ENCODE results near the gene PTGDR2. TPM values are rescaled to one million over a fixed set of nuclear protein-coding genes. Genes with fewer than 3 reads are reported as not detected.

Gene PTGDR2
- total and polyA plus RNA-seq, 9 donors, result 0.07 to 0.46 (median 0.15) TPM; not detected in 2

- intact Hi-C loops (cut with DNase I), result no loop called here
Measured at GRCh38 chr11:60857378-60858232, 1.9 kb upstream of the PTGDR2 start.

DNA sequence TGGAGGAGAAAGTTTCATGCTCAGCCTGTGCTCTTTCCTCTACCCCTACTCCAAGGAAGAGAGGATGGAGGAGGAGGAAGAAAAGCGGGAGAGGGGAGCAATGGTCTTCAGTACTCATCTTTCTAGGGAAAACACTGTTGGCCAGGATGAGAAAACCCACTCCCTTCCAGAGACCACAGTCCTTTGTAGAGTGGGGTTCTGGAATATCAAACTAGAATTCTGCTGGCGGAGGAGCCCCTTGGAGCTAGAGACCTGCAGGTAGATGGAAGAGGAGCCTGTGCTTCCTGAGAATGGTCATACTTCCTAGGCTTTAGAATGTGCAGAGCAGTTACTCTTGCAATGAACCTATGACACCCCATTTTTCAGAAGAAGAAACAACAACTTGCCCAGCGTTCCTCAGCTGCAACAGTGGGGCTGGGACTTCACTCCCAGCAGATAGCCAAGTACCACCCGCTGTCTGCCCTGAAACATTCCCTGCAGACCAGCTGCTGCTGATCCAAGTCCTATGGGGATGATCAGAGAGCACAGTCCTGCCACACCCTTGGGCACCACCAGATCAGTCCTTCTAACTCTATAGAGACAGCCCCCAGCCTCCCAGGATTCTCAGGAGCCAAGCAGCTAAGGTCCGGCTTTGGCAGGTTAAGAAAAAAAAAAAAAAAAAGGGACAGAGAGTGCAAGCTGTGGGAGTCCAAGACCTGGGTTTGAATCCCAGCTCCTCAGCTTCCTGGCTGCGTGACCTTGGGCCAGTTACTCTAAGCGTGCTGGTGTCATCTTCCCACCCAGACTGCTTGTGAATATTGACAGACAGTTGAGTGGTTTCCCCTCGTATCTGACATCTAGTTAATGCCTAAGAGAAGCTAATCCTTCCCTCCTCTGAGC is 664 bp downstream of the PTGDR2 start:
- TF ChIP-seq POLR2A (IDR thresholded peaks at IDR 0.05) (no peak), EP300 (IDR thresholded peaks at IDR 0.05) (no peak), CTCF (IDR thresholded peaks at IDR 0.05) (no peak)
- Histone ChIP-seq H3K9me3 (no peaks in the 10 kb centered on the region), H3K27me3 (no peaks in the 10 kb centered on the region), H3K36me3 (no peaks in the 10 kb centered on the region), H3K27ac (no peak overlapping the region), H3K4me1 (ENCODE audit: insufficient read depth) (no peaks in the 10 kb centered on the region), H3K4me3 (no peak overlapping the region)
- DNase-seq, result no peak
- WGBS, 3 donors, result 34 to 51% (median 35%) methylated on average over 8 of the region's 8 CpGs
- intact Hi-C loops (cut with DNase I), result no loop called here

More at GRCh38 chr11:60857378-60858232, 1.9 kb upstream of the PTGDR2 start:
- DNase-seq, result no peak
- no peaks in the 10 kb centered on the region for H3K4me1 ChIP-seq (ENCODE audit: insufficient read depth)
- H3K27ac ChIP-seq, result no peak overlapping the region
- TF ChIP-seq CTCF (IDR thresholded peaks at IDR 0.05), result no peak
- TF ChIP-seq EP300 (IDR thresholded peaks at IDR 0.05), result no peak
- TF ChIP-seq POLR2A (IDR thresholded peaks at IDR 0.05), result no peak
- WGBS, 3 donors, result 88 to 91% (median 90%) methylated on average over 5 of the region's 5 CpGs
- H3K36me3 ChIP-seq, result no peaks in the 10 kb centered on the region
- no peaks in the 10 kb centered on the region for H3K9me3 ChIP-seq
- H3K4me3 ChIP-seq, result no peak overlapping the region
- no peaks in the 10 kb centered on the region for H3K27me3 ChIP-seq

GRCh38 chr11:60854140-60854846 is 1.5 kb downstream of the PTGDR2 start:
- intact Hi-C loops (cut with DNase I), result no loop called here
- Histone ChIP-seq H3K4me3 (no peak overlapping the region), H3K4me1 (ENCODE audit: insufficient read depth) (no peaks in the 10 kb centered on the region), H3K27ac (no peak overlapping the region), H3K27me3 (no peaks in the 10 kb centered on the region), H3K9me3 (no peaks in the 10 kb centered on the region), H3K36me3 (no peaks in the 10 kb centered on the region)
- no peak for TF ChIP-seq EP300 (IDR thresholded peaks at IDR 0.05)
- no peak for TF ChIP-seq POLR2A (IDR thresholded peaks at IDR 0.05)
- TF ChIP-seq CTCF (IDR thresholded peaks at IDR 0.05), result no peak
- 77 to 82% (median 81%) methylated on average over 8 of the region's 8 CpGs for whole genome bisulfite sequencing, 3 donors
- DNase-seq, result no peak

Measured in ovary (tissue), 9 donors.